ENCODE measurements around the gene PAX8.

DNA sequence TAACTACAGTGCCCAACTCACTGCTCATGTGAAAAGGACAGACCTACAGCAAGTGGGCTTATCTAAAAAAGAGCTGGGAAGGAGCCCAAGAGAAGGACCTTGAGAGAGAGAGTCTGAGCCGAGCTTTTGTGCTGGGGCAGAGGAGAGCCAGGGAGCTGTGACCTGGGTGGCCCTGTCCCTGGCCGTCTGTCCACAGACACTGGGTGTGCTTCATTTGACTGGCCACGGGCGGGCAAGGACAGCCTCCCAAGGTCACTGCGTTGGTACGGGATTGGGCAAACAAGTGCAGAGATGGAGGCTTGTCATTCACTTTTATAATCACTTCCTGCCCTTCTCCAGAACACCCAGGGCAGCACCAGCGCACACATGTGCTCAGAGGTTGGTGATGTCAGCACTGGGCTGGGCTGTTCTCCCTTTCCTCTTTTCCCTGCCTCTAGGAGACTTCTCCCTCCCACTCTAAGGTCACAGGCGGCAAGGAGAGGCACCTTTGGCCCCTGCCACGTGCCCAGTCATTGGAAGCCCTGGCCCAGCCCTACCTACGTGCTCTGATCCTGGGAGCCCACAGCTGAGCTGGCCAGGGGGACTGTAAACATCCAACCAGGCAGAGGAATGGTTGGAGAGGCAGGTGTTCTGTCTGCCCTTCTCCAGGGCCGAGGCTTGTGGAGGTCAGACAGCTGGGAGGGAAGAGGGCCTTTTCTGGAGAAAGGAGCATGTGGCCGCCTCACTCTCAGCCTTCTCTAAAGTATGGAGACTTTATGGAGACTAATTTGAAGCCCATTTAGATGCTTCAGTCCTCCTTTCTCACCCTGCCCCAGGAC, 111.4 kb downstream of the PAX8 start:
- no peak for TF ChIP-seq POLR2AphosphoS5 (IDR thresholded peaks at IDR 0.05)
- TF ChIP-seq POLR2A (IDR thresholded peaks at IDR 0.05), result no peak

All from gastroesophageal sphincter (tissue), 2 donors.